Measurements from ENCODE around the gene CD6. TPM values are rescaled to one million over a fixed set of nuclear protein-coding genes. Genes with fewer than 3 reads are reported as not detected.

Gene CD6
- total RNA-seq, 1 donor from 2014 or later = 0.39 TPM

GRCh38 chr11:60959431-60959830, 12.0 kb upstream of the CD6 start:
- no peak overlapping the region for H2AFZ ChIP-seq (ENCODE audit: low read depth, low read length)
- Mint-ChIP-seq H3K36me3 (ENCODE audit: low read depth, unreplicated experiment) (peaks cover 2% of the 10 kb centered on the region), H3K4me3 (ENCODE audit: unreplicated experiment) (no peak overlapping the region), H3K9me3 (ENCODE audit: unreplicated experiment) (peaks cover 5% of the 10 kb centered on the region), H3K27ac (ENCODE audit: unreplicated experiment) (no peak overlapping the region), H3K27me3 (ENCODE audit: low read depth, unreplicated experiment) (peaks cover 41% of the 10 kb centered on the region), H3K4me1 (ENCODE audit: low read depth, unreplicated experiment) (no peaks in the 10 kb centered on the region)
- H4K20me1 ChIP-seq (ENCODE audit: insufficient read depth, low read length) = no peaks in the 10 kb centered on the region
- H3K4me1 ChIP-seq (ENCODE audit: insufficient read depth, low read length) = no peaks in the 10 kb centered on the region
- no peak overlapping the region for H3K4me3 ChIP-seq (ENCODE audit: insufficient read depth, low read depth, low read length)
- no peak overlapping the region for H3K9ac ChIP-seq (ENCODE audit: low read length)
- H3K27me3 ChIP-seq (ENCODE audit: insufficient read depth, low read length) = peaks cover 7% of the 10 kb centered on the region
- H3K79me2 ChIP-seq (ENCODE audit: insufficient read depth, low read length) = no peaks in the 10 kb centered on the region
- H3K9me3 ChIP-seq (ENCODE audit: insufficient read depth, low read depth, low read length) = no peaks in the 10 kb centered on the region
- no peak for DNase-seq (ENCODE audit: low read depth)
- no peak overlapping the region for H3K4me2 ChIP-seq (ENCODE audit: low read length)
- no peaks in the 10 kb centered on the region for H3K36me3 ChIP-seq (ENCODE audit: insufficient read depth, low read length)
- no peak for FAIRE-seq
- H3K27ac ChIP-seq (ENCODE audit: low read depth, low read length) = no peak overlapping the region
- TF ChIP-seq, protein P1, sequence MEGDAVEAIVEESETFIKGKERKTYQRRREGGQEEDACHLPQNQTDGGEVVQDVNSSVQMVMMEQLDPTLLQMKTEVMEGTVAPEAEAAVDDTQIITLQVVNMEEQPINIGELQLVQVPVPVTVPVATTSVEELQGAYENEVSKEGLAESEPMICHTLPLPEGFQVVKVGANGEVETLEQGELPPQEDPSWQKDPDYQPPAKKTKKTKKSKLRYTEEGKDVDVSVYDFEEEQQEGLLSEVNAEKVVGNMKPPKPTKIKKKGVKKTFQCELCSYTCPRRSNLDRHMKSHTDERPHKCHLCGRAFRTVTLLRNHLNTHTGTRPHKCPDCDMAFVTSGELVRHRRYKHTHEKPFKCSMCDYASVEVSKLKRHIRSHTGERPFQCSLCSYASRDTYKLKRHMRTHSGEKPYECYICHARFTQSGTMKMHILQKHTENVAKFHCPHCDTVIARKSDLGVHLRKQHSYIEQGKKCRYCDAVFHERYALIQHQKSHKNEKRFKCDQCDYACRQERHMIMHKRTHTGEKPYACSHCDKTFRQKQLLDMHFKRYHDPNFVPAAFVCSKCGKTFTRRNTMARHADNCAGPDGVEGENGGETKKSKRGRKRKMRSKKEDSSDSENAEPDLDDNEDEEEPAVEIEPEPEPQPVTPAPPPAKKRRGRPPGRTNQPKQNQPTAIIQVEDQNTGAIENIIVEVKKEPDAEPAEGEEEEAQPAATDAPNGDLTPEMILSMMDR (IDR thresholded peaks at IDR 0.05; ENCODE audit: insufficient read depth, low read depth, low read length) = no peak
- no peak for TF ChIP-seq EZH2 (IDR thresholded peaks at IDR 0.05; ENCODE audit: insufficient read depth, low read length)

DNA sequence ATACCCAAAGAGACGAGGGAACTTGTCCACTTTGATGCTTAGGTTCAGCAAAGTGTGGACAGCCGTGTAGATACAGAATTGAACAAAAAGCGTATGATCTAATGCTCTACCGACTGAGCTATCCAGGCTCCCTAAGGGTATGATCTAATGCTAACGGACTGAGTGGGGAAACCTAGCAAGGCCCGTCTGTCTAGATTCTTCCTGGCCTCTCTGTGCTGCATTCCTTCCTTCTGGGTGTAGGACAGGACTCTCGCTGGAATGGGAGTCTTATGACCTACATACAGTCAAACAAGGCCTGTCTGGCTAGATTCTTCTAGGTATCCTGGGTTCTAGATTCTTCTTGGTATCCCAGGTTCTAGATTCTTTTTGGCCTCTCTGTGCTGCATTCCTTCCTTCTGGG, 11.1 kb upstream of the CD6 start:
- Histone ChIP-seq H3K36me3 (ENCODE audit: insufficient read depth, low read length) (no peaks in the 10 kb centered on the region), H3K4me1 (ENCODE audit: insufficient read depth, low read length) (no peaks in the 10 kb centered on the region), H3K4me2 (ENCODE audit: low read length) (no peak overlapping the region), H2AFZ (ENCODE audit: low read depth, low read length) (no peak overlapping the region), H3K9ac (ENCODE audit: low read length) (no peak overlapping the region), H3K79me2 (ENCODE audit: insufficient read depth, low read length) (no peaks in the 10 kb centered on the region), H3K4me3 (ENCODE audit: insufficient read depth, low read depth, low read length) (no peak overlapping the region), H3K9me3 (ENCODE audit: insufficient read depth, low read depth, low read length) (no peaks in the 10 kb centered on the region), H3K27ac (ENCODE audit: low read depth, low read length) (no peak overlapping the region), H4K20me1 (ENCODE audit: insufficient read depth, low read length) (no peaks in the 10 kb centered on the region), H3K27me3 (ENCODE audit: insufficient read depth, low read length) (peaks cover 7% of the 10 kb centered on the region)
- Mint-ChIP-seq H3K4me1 (ENCODE audit: low read depth, unreplicated experiment) (no peaks in the 10 kb centered on the region), H3K36me3 (ENCODE audit: low read depth, unreplicated experiment) (peaks cover 2% of the 10 kb centered on the region), H3K27me3 (ENCODE audit: low read depth, unreplicated experiment) (peaks cover 41% of the 10 kb centered on the region), H3K9me3 (ENCODE audit: unreplicated experiment) (peaks cover 5% of the 10 kb centered on the region), H3K27ac (ENCODE audit: unreplicated experiment) (no peak overlapping the region), H3K4me3 (ENCODE audit: unreplicated experiment) (no peak overlapping the region)
- DNase-seq (ENCODE audit: low read depth) = no peak
- TF ChIP-seq, protein P1 (IDR thresholded peaks at IDR 0.05; ENCODE audit: insufficient read depth, low read depth, low read length) = no peak
- TF ChIP-seq EZH2 (IDR thresholded peaks at IDR 0.05; ENCODE audit: insufficient read depth, low read length) = no peak
- no peak for FAIRE-seq

GRCh38 chr11:60964801-60965200, 6.7 kb upstream of the CD6 start:
- Histone ChIP-seq H3K79me2 (ENCODE audit: insufficient read depth, low read length) (no peaks in the 10 kb centered on the region), H4K20me1 (ENCODE audit: insufficient read depth, low read length) (no peaks in the 10 kb centered on the region), H2AFZ (ENCODE audit: low read depth, low read length) (no peak overlapping the region), H3K4me3 (ENCODE audit: insufficient read depth, low read depth, low read length) (no peak overlapping the region), H3K4me2 (ENCODE audit: low read length) (no peak overlapping the region), H3K27me3 (ENCODE audit: insufficient read depth, low read length) (peaks cover 9% of the 10 kb centered on the region), H3K36me3 (ENCODE audit: insufficient read depth, low read length) (no peaks in the 10 kb centered on the region), H3K9ac (ENCODE audit: low read length) (no peak overlapping the region), H3K9me3 (ENCODE audit: insufficient read depth, low read depth, low read length) (no peaks in the 10 kb centered on the region), H3K27ac (ENCODE audit: low read depth, low read length) (no peak overlapping the region), H3K4me1 (ENCODE audit: insufficient read depth, low read length) (no peaks in the 10 kb centered on the region)
- DNase-seq (ENCODE audit: low read depth) = no peak
- FAIRE-seq = no peak
- no peaks in the 10 kb centered on the region for H3K4me1 Mint-ChIP-seq (ENCODE audit: low read depth, unreplicated experiment)
- TF ChIP-seq, protein P1 (IDR thresholded peaks at IDR 0.05; ENCODE audit: insufficient read depth, low read depth, low read length) = no peak
- TF ChIP-seq EZH2 (IDR thresholded peaks at IDR 0.05; ENCODE audit: insufficient read depth, low read length) = no peak
- H3K27me3 Mint-ChIP-seq (ENCODE audit: low read depth, unreplicated experiment) = peaks cover 24% of the 10 kb centered on the region
- H3K4me3 Mint-ChIP-seq (ENCODE audit: unreplicated experiment) = no peak overlapping the region
- H3K27ac Mint-ChIP-seq (ENCODE audit: unreplicated experiment) = no peak overlapping the region
- H3K36me3 Mint-ChIP-seq (ENCODE audit: low read depth, unreplicated experiment) = no peaks in the 10 kb centered on the region
- H3K9me3 Mint-ChIP-seq (ENCODE audit: unreplicated experiment) = peaks cover 6% of the 10 kb centered on the region
